Astrocyte (in vitro differentiated cells and primary cell): ENCODE results near the gene AOAH. TPM values are rescaled to one million over a fixed set of nuclear protein-coding genes. Genes with fewer than 3 reads are reported as not detected.
"Not testable (repeated sequence)": the region's sequence is repeated elsewhere in the genome, so short reads cannot be mapped to it uniquely, and the experiment has no call there.

ENCODE experiments used
- DNase-seq: peaks from one replicate; pipeline ENCODE4 v3.0.0-alpha.2; 2010; ENCODE audit warnings: low read depth
- FAIRE-seq: peaks from 2 replicates; lab custom pipeline; 2011; peaks lifted over from hg19 to GRCh38; lab: Jason Lieb, UNC
- H2AFZ ChIP-seq: 2 replicates; pipeline ENCODE4 v1.6.0; 2012; ENCODE audit warnings: low read depth, low read length, inconsistent platforms
- H3K27ac ChIP-seq: 2 replicates; pipeline ENCODE4 v1.5.1; 2011; ENCODE audit warnings: low read depth, low read length, inconsistent platforms
- H3K27me3 ChIP-seq: 2 replicates; pipeline ENCODE4 v1.6.0; 2011; ENCODE audit warnings: low read length, inconsistent platforms; ENCODE audit not compliant: insufficient read depth
- H3K36me3 ChIP-seq: 2 replicates; pipeline ENCODE4 v1.5.1; 2011; ENCODE audit warnings: low read length, inconsistent platforms; ENCODE audit not compliant: insufficient read depth
- H3K4me1 ChIP-seq: 2 replicates; pipeline ENCODE4 v1.5.1; 2011; ENCODE audit warnings: low read length, inconsistent platforms; ENCODE audit not compliant: insufficient read depth
- H3K4me2 ChIP-seq: 2 replicates; pipeline ENCODE4 v1.6.0; 2012; ENCODE audit warnings: low read length, inconsistent platforms
- H3K4me3 ChIP-seq: 2 replicates; pipeline ENCODE4 v1.5.1; 2011; ENCODE audit warnings: low read depth, mild to moderate bottlenecking, low read length, inconsistent platforms; ENCODE audit not compliant: insufficient read depth
- H3K79me2 ChIP-seq: 2 replicates; pipeline ENCODE4 v1.6.0; 2012; ENCODE audit warnings: mild to moderate bottlenecking, low read length, inconsistent platforms; ENCODE audit not compliant: insufficient read depth
- H3K9ac ChIP-seq: 2 replicates; pipeline ENCODE4 v1.6.0; 2012; ENCODE audit warnings: mild to moderate bottlenecking, low read length, inconsistent platforms
- H3K9me3 ChIP-seq: 2 replicates; pipeline ENCODE4 v1.5.1; 2012; ENCODE audit warnings: low read depth, mild to moderate bottlenecking, low read length, inconsistent platforms; ENCODE audit not compliant: insufficient read depth
- H4K20me1 ChIP-seq: 2 replicates; pipeline ENCODE4 v1.6.0; 2012; ENCODE audit warnings: low read length, inconsistent platforms; ENCODE audit not compliant: insufficient read depth
- H3K27ac Mint-ChIP-seq: one replicate; pipeline ENCODE4 v1.8.0; 2021; ENCODE audit warnings: mild to moderate bottlenecking, mixed read lengths; ENCODE audit not compliant: unreplicated experiment
- H3K27me3 Mint-ChIP-seq: one replicate; pipeline ENCODE4 v1.8.0; 2021; ENCODE audit warnings: low read depth, mixed read lengths; ENCODE audit not compliant: unreplicated experiment
- H3K36me3 Mint-ChIP-seq: one replicate; pipeline ENCODE4 v1.8.0; 2021; ENCODE audit warnings: low read depth, mixed read lengths; ENCODE audit not compliant: unreplicated experiment
- H3K4me1 Mint-ChIP-seq: one replicate; pipeline ENCODE4 v1.8.0; 2021; ENCODE audit warnings: low read depth, mixed read lengths; ENCODE audit not compliant: unreplicated experiment
- H3K4me3 Mint-ChIP-seq: one replicate; pipeline ENCODE4 v1.8.0; 2021; ENCODE audit warnings: mild to moderate bottlenecking, moderate library complexity, mixed read lengths; ENCODE audit not compliant: unreplicated experiment
- H3K9me3 Mint-ChIP-seq: one replicate; pipeline ENCODE4 v1.8.0; 2021; ENCODE audit warnings: mild to moderate bottlenecking, mixed read lengths; ENCODE audit not compliant: unreplicated experiment
- CTCF ChIP-seq: IDR thresholded peaks from 2 replicates; pipeline ENCODE4 v1.5.1; 2011; ENCODE audit warnings: low read depth, mild to moderate bottlenecking, inconsistent platforms, low read length, moderate library complexity; ENCODE audit not compliant: insufficient read depth
- EZH2 ChIP-seq: IDR thresholded peaks from 2 replicates; pipeline ENCODE4 v1.6.1; 2012; ENCODE audit warnings: mild to moderate bottlenecking, low read length, inconsistent platforms; ENCODE audit not compliant: insufficient read depth
- total RNA-seq: library from RNA; stranded (reverse); gene quantifications from 2 replicates; pipeline ENCODE4 v1.2.1, GENCODE V29; 2021

Gene AOAH
- total RNA-seq, 1 donor from 2014 or later: not detected

GRCh38 chr7:36719083-36719632 lies 5.1 kb downstream of the AOAH start:
- Histone ChIP-seq H3K4me1 (no peaks in the 10 kb centered on the region), H3K36me3 (no peaks in the 10 kb centered on the region), H4K20me1 (no peaks in the 10 kb centered on the region), H3K9me3 (no peaks in the 10 kb centered on the region), H3K27ac (no peak overlapping the region), H3K79me2 (no peaks in the 10 kb centered on the region), H3K9ac (no peak overlapping the region), H3K27me3 (no peaks in the 10 kb centered on the region), H3K4me3 (no peak overlapping the region), H3K4me2 (no peak overlapping the region), H2AFZ (no peak overlapping the region)
- no peaks in the 10 kb centered on the region for H3K36me3 Mint-ChIP-seq
- H3K27me3 Mint-ChIP-seq: peaks cover 4% of the 10 kb centered on the region
- no peaks in the 10 kb centered on the region for H3K4me1 Mint-ChIP-seq
- no peak overlapping the region for H3K4me3 Mint-ChIP-seq
- no peak for DNase-seq
- FAIRE-seq: no peak
- TF ChIP-seq EZH2 (no peak), CTCF (no peak)
- H3K27ac Mint-ChIP-seq: no peak overlapping the region
- no peaks in the 10 kb centered on the region for H3K9me3 Mint-ChIP-seq

DNA sequence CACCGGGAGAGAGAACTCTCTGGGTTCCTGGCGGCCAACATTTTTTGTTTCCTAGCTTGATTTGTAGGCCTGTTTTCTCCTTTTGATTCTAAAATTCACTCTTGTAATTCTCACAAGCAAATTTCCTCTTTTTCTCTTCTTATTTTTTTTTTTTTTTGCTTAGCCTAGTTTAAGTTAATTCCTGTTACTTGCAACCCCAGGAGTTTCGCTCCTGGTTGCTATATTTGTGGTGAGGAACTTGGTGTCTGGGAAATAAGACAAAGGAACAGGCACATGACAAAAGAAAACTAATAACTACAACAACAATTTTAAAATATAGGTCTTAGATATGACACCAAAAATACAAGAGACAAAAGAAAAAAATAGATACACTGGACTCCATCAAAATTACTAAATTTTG lies 6.7 kb downstream of the AOAH start:
- no peaks in the 10 kb centered on the region for H4K20me1 ChIP-seq
- Mint-ChIP-seq H3K4me3 (no peak overlapping the region), H3K9me3 (no peaks in the 10 kb centered on the region), H3K27me3 (peaks cover 4% of the 10 kb centered on the region), H3K36me3 (no peaks in the 10 kb centered on the region), H3K27ac (no peak overlapping the region), H3K4me1 (no peaks in the 10 kb centered on the region)
- no peak overlapping the region for H3K4me2 ChIP-seq
- no peaks in the 10 kb centered on the region for H3K79me2 ChIP-seq
- no peak overlapping the region for H3K4me3 ChIP-seq
- H3K27me3 ChIP-seq: no peaks in the 10 kb centered on the region
- DNase-seq (no peak), FAIRE-seq (no peak)
- no peaks in the 10 kb centered on the region for H3K4me1 ChIP-seq
- no peak overlapping the region for H3K27ac ChIP-seq
- no peak overlapping the region for H3K9ac ChIP-seq
- no peak overlapping the region for H2AFZ ChIP-seq
- H3K9me3 ChIP-seq: no peaks in the 10 kb centered on the region
- H3K36me3 ChIP-seq: no peaks in the 10 kb centered on the region
- no peak for TF ChIP-seq CTCF
- no peak for TF ChIP-seq EZH2

- H3K4me3 Mint-ChIP-seq, H3K36me3 Mint-ChIP-seq, H2AFZ ChIP-seq, H3K36me3 ChIP-seq, H4K20me1 ChIP-seq, H3K27me3 Mint-ChIP-seq, H3K9ac ChIP-seq, H3K9me3 ChIP-seq, H3K4me3 ChIP-seq, H3K79me2 ChIP-seq, H3K4me1 ChIP-seq, FAIRE-seq, H3K4me2 ChIP-seq, H3K27ac Mint-ChIP-seq, DNase-seq, H3K27ac ChIP-seq, H3K27me3 ChIP-seq, H3K4me1 Mint-ChIP-seq, H3K9me3 Mint-ChIP-seq: not testable (repeated sequence)
These were observed 7.5 kb downstream of the AOAH start for GRCh38 chr7:36716802-36717201.
